Activated B cell treated with CpG ODN at 0.5 μM for 24 hours (primary cell): ENCODE results near the gene HYLS1. TPM values are rescaled to one million over a fixed set of nuclear protein-coding genes. Genes with fewer than 3 reads are reported as not detected.
"Not testable (repeated sequence)": the region's sequence is repeated elsewhere in the genome, so short reads cannot be mapped to it uniquely, and the experiment has no call there.

Experiments used
- ATAC-seq: fragments of 200-7000 bp; cut with Tn5 transposase; one replicate; pipeline ENCODE4 v1.10.0; 2021; ENCODE audit warnings: low read depth, mild to moderate bottlenecking, moderate library complexity
- CTCF ChIA-PET: fragments of 350-600 bp; sonication (Branson Sonifier 250); formaldehyde crosslinking; loops from one replicate; lab custom pipeline; 2021; ENCODE audit warnings: antibody characterized with exemption; lab: Charles Lee
- POLR2A ChIA-PET: fragments of 350-600 bp; sonication (Branson Sonifier 250); formaldehyde crosslinking; loops from one replicate; lab custom pipeline; 2021; ENCODE audit warnings: antibody characterized with exemption; lab: Charles Lee
- DNase-seq: peaks from one replicate; pipeline ENCODE4 v3.0.0; 2022
- H3K27ac Mint-ChIP-seq: one replicate; pipeline ENCODE4 v1.8.0; 2020; ENCODE audit warnings: mixed read lengths
- H3K27me3 Mint-ChIP-seq: one replicate; pipeline ENCODE4 v1.8.0; 2021; ENCODE audit warnings: mixed read lengths
- H3K36me3 Mint-ChIP-seq: one replicate; pipeline ENCODE4 v1.8.0; 2021; ENCODE audit warnings: low read depth, mixed read lengths
- H3K4me1 Mint-ChIP-seq: one replicate; pipeline ENCODE4 v1.8.0; 2021; ENCODE audit warnings: mixed read lengths
- H3K4me3 Mint-ChIP-seq: one replicate; pipeline ENCODE4 v1.8.0; 2020; ENCODE audit warnings: mild to moderate bottlenecking, mixed read lengths
- H3K9me3 Mint-ChIP-seq: one replicate; pipeline ENCODE4 v1.8.0; 2020; ENCODE audit warnings: mixed read lengths
- CTCF ChIP-seq: fragments of 200-600 bp; IDR thresholded peaks from one replicate; pipeline ENCODE4 v1.8.0; 2022; ENCODE audit warnings: antibody characterized with exemption, mild to moderate bottlenecking
- intact Hi-C: fragments of 100-400 bp; cut with micrococcal nuclease; formaldehyde crosslinking; loops from one replicate; pipeline ENCODE4 v1.15.1; 2024
- total RNA-seq: library from RNA; stranded (reverse); gene quantifications from 2 replicates; pipeline ENCODE4 v1.2.3, GENCODE V29; 2022

The HYLS1 gene, protein sequence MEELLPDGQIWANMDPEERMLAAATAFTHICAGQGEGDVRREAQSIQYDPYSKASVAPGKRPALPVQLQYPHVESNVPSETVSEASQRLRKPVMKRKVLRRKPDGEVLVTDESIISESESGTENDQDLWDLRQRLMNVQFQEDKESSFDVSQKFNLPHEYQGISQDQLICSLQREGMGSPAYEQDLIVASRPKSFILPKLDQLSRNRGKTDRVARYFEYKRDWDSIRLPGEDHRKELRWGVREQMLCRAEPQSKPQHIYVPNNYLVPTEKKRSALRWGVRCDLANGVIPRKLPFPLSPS
- 9.0 TPM in 2 replicates for total RNA-seq

- POLR2A ChIA-PET: interaction anchor here (0.6 to 3.3 kb wide), 20 partner anchors 8 to 1265 kb away, joined by 3 to 64 read pairs (median 4); partner anchors contain the start of genes CCDC15, CHEK1, DDX25 and FAM118B
- peaks cover 17% of the 10 kb centered on the region for H3K36me3 Mint-ChIP-seq
Measured at GRCh38 chr11:125887373-125888324, at the start of gene HYLS1. HYLS1 (plus strand) TSS chr11:125887668; CDS start chr11:125899369, 11,701 bp downstream.

GRCh38 chr11:125842321-125842948, 45.0 kb upstream of the HYLS1 start:
- no peak overlapping the region for H3K27ac Mint-ChIP-seq
- intact Hi-C loops: no loop called here
- H3K4me3 Mint-ChIP-seq: no peak overlapping the region
- no peaks in the 10 kb centered on the region for H3K27me3 Mint-ChIP-seq
- H3K9me3 Mint-ChIP-seq: peaks cover 28% of the 10 kb centered on the region
- no peaks in the 10 kb centered on the region for H3K4me1 Mint-ChIP-seq
- no peak for TF ChIP-seq CTCF
- DNase-seq (no peak), ATAC-seq (no peak)
- POLR2A ChIA-PET: no interaction called here
- CTCF ChIA-PET: no interaction called here
- peaks cover 3% of the 10 kb centered on the region for H3K36me3 Mint-ChIP-seq

More at GRCh38 chr11:125887373-125888324, at the start of gene HYLS1:
- Mint-ChIP-seq H3K4me3 (peak within 1 kb of the TSS; percentile 90), H3K27me3 (peaks cover 3% of the 10 kb centered on the region), H3K4me1 (peaks cover 18% of the 10 kb centered on the region), H3K9me3 (no peaks in the 10 kb centered on the region), H3K27ac (peak within 1 kb of the TSS; percentile 98)
- ATAC-seq (peak; percentile 84), DNase-seq (peak; percentile 97)
- CTCF ChIA-PET: interaction anchor here (0.6 to 1.8 kb wide), 7 partner anchors 7 to 435 kb away, joined by 3 to 13 read pairs (median 3); partner anchors contain the start of gene PUS3
- intact Hi-C loops: loop anchor here (1.0 to 5.0 kb wide), 15 partner anchors 16 to 1265 kb away; partner anchors contain the start of genes CCDC15, CDON, CHEK1 and EI24
- no peak for TF ChIP-seq CTCF

GRCh38 chr11:125846188-125846587, 41.3 kb upstream of the HYLS1 start:
- Mint-ChIP-seq H3K9me3 (peaks cover 32% of the 10 kb centered on the region), H3K4me3 (no peak overlapping the region), H3K27ac (no peak overlapping the region), H3K36me3 (peaks cover 3% of the 10 kb centered on the region), H3K4me1 (no peaks in the 10 kb centered on the region), H3K27me3 (peaks cover 3% of the 10 kb centered on the region)
- ATAC-seq: no peak
- DNase-seq: no peak
- ChIA-PET POLR2A (no interaction called here), CTCF (no interaction called here)
- intact Hi-C loops: no loop called here
- no peak for TF ChIP-seq CTCF

- CTCF ChIA-PET, POLR2A ChIA-PET, H3K36me3 Mint-ChIP-seq, H3K4me1 Mint-ChIP-seq, H3K4me3 Mint-ChIP-seq, H3K27ac Mint-ChIP-seq, intact Hi-C loops, ATAC-seq, H3K27me3 Mint-ChIP-seq, DNase-seq: not testable (repeated sequence)
- H3K9me3 Mint-ChIP-seq: peaks cover 17% of the 10 kb centered on the region
Measured at GRCh38 chr11:125857670-125858069, 29.8 kb upstream of the HYLS1 start.

DNA sequence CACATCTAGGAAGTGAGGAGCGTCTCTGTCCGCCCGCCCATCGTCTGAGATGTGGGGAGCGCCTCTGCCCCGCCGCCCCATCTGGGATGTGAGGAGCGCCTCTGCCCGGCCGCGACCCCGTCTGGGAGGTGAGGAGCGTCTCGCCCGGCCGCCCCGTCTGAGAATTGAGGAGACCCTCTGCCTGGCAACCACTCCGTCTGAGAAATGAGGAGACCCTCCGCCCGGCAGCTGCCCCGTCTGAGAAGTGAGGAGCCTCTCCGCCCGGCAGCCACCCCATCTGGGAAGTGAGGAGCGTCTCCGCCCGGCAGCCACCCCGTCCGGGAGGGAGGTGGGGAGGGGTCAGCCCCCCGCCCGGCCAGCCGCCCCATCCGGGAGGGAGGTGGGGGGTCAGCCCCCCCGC, 24.7 kb upstream of the HYLS1 start:
- intact Hi-C loops, DNase-seq, POLR2A ChIA-PET, H3K36me3 Mint-ChIP-seq, ATAC-seq, CTCF ChIA-PET, H3K4me3 Mint-ChIP-seq, H3K27me3 Mint-ChIP-seq, H3K27ac Mint-ChIP-seq, H3K4me1 Mint-ChIP-seq: not testable (repeated sequence)
- H3K9me3 Mint-ChIP-seq: peaks cover 11% of the 10 kb centered on the region

GRCh38 chr11:125865354-125865753, 22.1 kb upstream of the HYLS1 start:
- H3K4me3 Mint-ChIP-seq, H3K27ac Mint-ChIP-seq, CTCF ChIA-PET, H3K4me1 Mint-ChIP-seq, H3K27me3 Mint-ChIP-seq, POLR2A ChIA-PET, DNase-seq, intact Hi-C loops, H3K9me3 Mint-ChIP-seq, ATAC-seq, H3K36me3 Mint-ChIP-seq: not testable (repeated sequence)
